H9 (cell line): ENCODE measurements around the gene PATL1. TPM values are rescaled to one million over a fixed set of nuclear protein-coding genes. Genes with fewer than 3 reads are reported as not detected.

Experiments used
- DNase-seq: peaks from one replicate; pipeline ENCODE4 v3.0.0-alpha.2; 2017
- H2AFZ ChIP-seq: one replicate; pipeline ENCODE4 v1.6.1; 2013; ENCODE audit warnings: mild to moderate bottlenecking, low read length, control low read depth, moderate library complexity
- H2AK5ac ChIP-seq: 2 replicates; pipeline ENCODE4 v1.6.1; 2013; ENCODE audit warnings: low read length, control low read depth, mixed read lengths; ENCODE audit not compliant: insufficient read length
- H2BK120ac ChIP-seq: one replicate; pipeline ENCODE4 v1.6.1; 2013; ENCODE audit warnings: low read depth, mild to moderate bottlenecking, low read length, control low read depth, inconsistent platforms; ENCODE audit not compliant: poor library complexity, severe bottlenecking
- H2BK12ac ChIP-seq: 2 replicates; pipeline ENCODE4 v1.6.1; 2013; ENCODE audit warnings: low read length, control low read depth, mixed read lengths, low read depth; ENCODE audit not compliant: insufficient read length
- H2BK15ac ChIP-seq: 2 replicates; pipeline ENCODE4 v1.6.1; 2013; ENCODE audit warnings: low read depth, low read length, control low read depth
- H2BK20ac ChIP-seq: one replicate; pipeline ENCODE4 v1.6.1; 2013; ENCODE audit warnings: low read depth, mild to moderate bottlenecking, low read length, control low read depth, inconsistent platforms; ENCODE audit not compliant: poor library complexity, severe bottlenecking
- H2BK5ac ChIP-seq: 2 replicates; pipeline ENCODE4 v1.6.1; 2013; ENCODE audit warnings: low read length, control low read depth, mixed read lengths; ENCODE audit not compliant: insufficient read length
- H3K14ac ChIP-seq: 2 replicates; pipeline ENCODE4 v1.6.1; 2013; ENCODE audit warnings: low read length, control low read depth; ENCODE audit not compliant: insufficient read depth
- H3K18ac ChIP-seq: 2 replicates; pipeline ENCODE4 v1.6.1; 2013; ENCODE audit warnings: low read depth, mild to moderate bottlenecking, mixed read lengths, low read length, control low read depth; ENCODE audit not compliant: insufficient read length
- H3K23ac ChIP-seq: 2 replicates; pipeline ENCODE4 v1.6.1; 2013; ENCODE audit warnings: low read length, control low read depth, mixed read lengths, low read depth; ENCODE audit not compliant: insufficient read length
- H3K23me2 ChIP-seq: 2 replicates; pipeline ENCODE4 v1.6.1; 2013; ENCODE audit warnings: low read depth, mild to moderate bottlenecking, mixed read lengths, low read length, control low read depth; ENCODE audit not compliant: insufficient read length, poor library complexity, severe bottlenecking
- H3K27ac ChIP-seq: 2 replicates; pipeline ENCODE4 v1.5.1; 2013; ENCODE audit warnings: low read length, control low read depth, mixed read lengths, low read depth; ENCODE audit not compliant: insufficient read length
- H3K27me3 ChIP-seq: 2 replicates; pipeline ENCODE4 v1.6.1; 2013; ENCODE audit warnings: low read length, control low read depth, inconsistent platforms; ENCODE audit not compliant: insufficient read depth
- H3K4ac ChIP-seq: 2 replicates; pipeline ENCODE4 v1.6.1; 2013; ENCODE audit warnings: low read depth, mild to moderate bottlenecking, control low read depth, inconsistent platforms, low read length, moderate library complexity
- H3K4me1 ChIP-seq: 2 replicates; pipeline ENCODE4 v1.6.1; 2013; ENCODE audit warnings: low read length, control low read depth, inconsistent platforms; ENCODE audit not compliant: insufficient read depth
- H3K4me2 ChIP-seq: 2 replicates; pipeline ENCODE4 v1.6.1; 2013; ENCODE audit warnings: low read length, control low read depth, mixed read lengths; ENCODE audit not compliant: insufficient read length, insufficient read depth
- H3K56ac ChIP-seq: 2 replicates; pipeline ENCODE4 v1.6.1; 2013; ENCODE audit warnings: low read depth, mild to moderate bottlenecking, mixed read lengths, low read length, control low read depth; ENCODE audit not compliant: insufficient read length
- H3K79me1 ChIP-seq: 2 replicates; pipeline ENCODE4 v1.6.1; 2013; ENCODE audit warnings: low read depth, mild to moderate bottlenecking, moderate library complexity, low read length, control low read depth, inconsistent platforms; ENCODE audit not compliant: insufficient read depth, poor library complexity, severe bottlenecking
- H3K79me2 ChIP-seq: 2 replicates; pipeline ENCODE4 v1.6.1; 2013; ENCODE audit warnings: low read length, control low read depth, inconsistent platforms; ENCODE audit not compliant: insufficient read depth
- H3K9ac ChIP-seq: 2 replicates; pipeline ENCODE4 v1.6.1; 2013; ENCODE audit warnings: low read length, control low read depth, mixed read lengths; ENCODE audit not compliant: insufficient read length; ENCODE audit errors: extremely low read depth
- H3K9me3 ChIP-seq: one replicate; pipeline ENCODE4 v1.6.1; 2013; ENCODE audit warnings: low read depth, low read length, inconsistent platforms; ENCODE audit not compliant: control insufficient read depth
- H3T11ph ChIP-seq: one replicate; pipeline ENCODE4 v1.6.1; 2013; ENCODE audit warnings: mild to moderate bottlenecking, low read length, control low read depth, inconsistent platforms
- H4K20me1 ChIP-seq: one replicate; pipeline ENCODE4 v1.6.1; 2013; ENCODE audit not compliant: control insufficient read depth, insufficient read length, insufficient read depth
- H4K5ac ChIP-seq: 2 replicates; pipeline ENCODE4 v1.6.1; 2013; ENCODE audit warnings: low read depth, mild to moderate bottlenecking, mixed read lengths, low read length, control low read depth; ENCODE audit not compliant: insufficient read length
- H4K8ac ChIP-seq: replicated peaks from 2 replicates; pipeline ENCODE4 v1.6.1; 2013; ENCODE audit warnings: low read length, control low read depth, mixed read lengths, low read depth; ENCODE audit not compliant: insufficient read length
- H4K91ac ChIP-seq: 2 replicates; pipeline ENCODE4 v1.6.1; 2013; ENCODE audit warnings: low read depth, mild to moderate bottlenecking, moderate library complexity, mixed read lengths, low read length, control low read depth; ENCODE audit not compliant: insufficient read length
- H3K27ac Mint-ChIP-seq, 3 experiments: 2 replicates in 2 of 3; 3 replicates in 1 of 3; pipeline ENCODE4 v1.8.0; 2020 to 2021; ENCODE audit warnings: mixed read lengths in 3 of 3, mild to moderate bottlenecking in 1 of 3, moderate library complexity in 1 of 3
- H3K27me3 Mint-ChIP-seq: 2 replicates; pipeline ENCODE4 v1.8.0; 2021; ENCODE audit warnings: low read depth, mild to moderate bottlenecking, moderate library complexity, mixed read lengths
- H3K36me3 Mint-ChIP-seq, 3 experiments: 2 replicates in 2 of 3; 3 replicates in 1 of 3; pipeline ENCODE4 v1.8.0; 2020 to 2021; ENCODE audit warnings: low read depth in 3 of 3, mixed read lengths in 3 of 3; ENCODE audit not compliant: insufficient read depth in 1 of 3
- H3K4me1 Mint-ChIP-seq, 2 experiments: 2 replicates each; pipeline ENCODE4 v1.8.0; 2020; ENCODE audit warnings: mixed read lengths in 2 of 2
- H3K4me3 Mint-ChIP-seq, 2 experiments: 2 replicates in 1 of 2; 3 replicates in 1 of 2; pipeline ENCODE4 v1.8.0; 2020 to 2021; ENCODE audit warnings: mild to moderate bottlenecking in 2 of 2, mixed read lengths in 2 of 2, moderate library complexity in 1 of 2
- H3K9me3 Mint-ChIP-seq, 2 experiments: 2 replicates in 1 of 2; 3 replicates in 1 of 2; pipeline ENCODE4 v1.8.0; 2020; ENCODE audit warnings: mild to moderate bottlenecking in 2 of 2, mixed read lengths in 2 of 2, moderate library complexity in 1 of 2
- CTCF ChIP-seq: fragments of 200-600 bp; sonication (generic); conservative IDR thresholded peaks from 3 replicates; pipeline ENCODE4 v1.8.0; 2021; ENCODE audit warnings: antibody characterized with exemption, mild to moderate bottlenecking
- WGBS: extraction: QIAGEN DNeasy Blood & Tissue Kit; methylation state at CpG from one replicate; pipeline ENCODE4 v1.1.7; 2013; ENCODE audit warnings: missing lambda C conversion rate, low lambda C conversion rate, mixed read lengths; ENCODE audit not compliant: insufficient read length; ENCODE audit errors: extremely low coverage; 5-methylcytosine and 5-hydroxymethylcytosine counted together
- total RNA-seq: library from RNA; stranded (reverse); gene quantifications from 2 replicates; pipeline ENCODE4 v1.2.1, GENCODE V29; 2021

The PATL1 gene
- total RNA-seq, 1 experiment from 2014 or later: 31.4 TPM

DNA sequence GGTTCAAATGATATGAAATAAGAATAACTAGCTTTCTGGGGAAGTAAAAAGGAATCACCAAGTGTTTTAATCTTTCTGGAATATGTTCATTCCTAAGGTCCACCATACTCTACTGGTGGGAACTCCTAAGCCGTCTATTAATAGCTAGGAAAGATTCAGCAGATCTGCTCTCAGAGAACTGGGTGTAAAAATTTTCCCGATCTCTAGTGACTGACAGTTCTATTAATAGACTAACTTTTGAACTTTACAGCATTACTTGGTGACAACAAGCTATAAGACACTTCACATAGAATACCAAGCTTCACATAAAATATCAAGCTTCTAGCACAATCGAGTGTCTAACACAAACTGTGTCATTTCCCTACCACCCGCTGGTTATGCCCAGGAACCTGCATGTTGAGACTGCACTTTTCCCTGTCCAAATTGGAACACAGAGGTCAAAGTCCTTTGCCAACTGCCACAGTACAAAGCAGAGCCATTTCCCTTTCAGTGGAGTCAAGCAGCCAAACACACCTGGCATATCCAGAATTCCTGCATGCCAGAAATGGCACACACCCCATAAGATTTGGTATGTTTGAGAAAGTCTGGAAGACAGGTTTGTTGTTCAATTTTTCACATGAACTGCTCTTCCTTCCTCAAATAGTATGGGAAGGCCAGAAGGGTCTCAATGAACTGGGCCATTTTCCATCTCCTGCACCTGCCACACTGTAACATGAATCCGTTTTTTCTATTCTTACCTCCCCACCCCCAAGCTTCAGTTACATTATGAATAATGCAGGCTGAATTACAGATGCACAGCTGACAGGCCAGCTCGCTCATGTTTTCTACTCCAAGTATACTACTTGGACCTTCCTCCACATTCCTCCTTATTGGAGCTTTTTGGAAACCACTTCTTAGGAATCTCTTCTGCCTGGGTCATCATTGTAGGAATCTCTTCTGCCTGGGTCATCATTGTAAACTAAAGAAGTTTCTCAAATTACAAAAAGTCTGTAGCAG is 57.0 kb downstream of the PATL1 start:
- Histone ChIP-seq H3K23ac (no peak overlapping the region), H3K9ac (no peak overlapping the region), H4K8ac (no peak overlapping the region), H2BK15ac (no peak overlapping the region), H4K5ac (no peak overlapping the region), H3K4me1 (peaks cover 2% of the 10 kb centered on the region; the same call in 1 of the 2 replicates), H3K14ac (no peak overlapping the region), H3K18ac (no peak overlapping the region), H2BK12ac (no peak overlapping the region), H4K20me1 (no peaks in the 10 kb centered on the region), H3K27me3 (no peaks in the 10 kb centered on the region), H3K23me2 (peaks cover 10% of the 10 kb centered on the region), H3K4ac (no peak overlapping the region), H3K79me2 (peaks cover 16% of the 10 kb centered on the region; the same call in 1 of the 2 replicates), H4K91ac (no peak overlapping the region), H2BK5ac (no peak overlapping the region), H3K4me2 (no peak overlapping the region), H3K79me1 (peaks cover 3% of the 10 kb centered on the region), H3K56ac (no peak overlapping the region), H2AFZ (no peak overlapping the region), H3K27ac (no peak overlapping the region), H3T11ph (no peak overlapping the region), H2AK5ac (no peak overlapping the region), H2BK20ac (no peak overlapping the region), H3K9me3 (no peaks in the 10 kb centered on the region), H2BK120ac (no peak overlapping the region)
- Mint-ChIP-seq H3K27ac (no peak overlapping the region; a peak in 1 of 7 replicates), H3K9me3 (no peaks in the 10 kb centered on the region; a peak in 1 of 5 replicates), H3K27me3 (no peaks in the 10 kb centered on the region), H3K4me3 (no peak overlapping the region), H3K36me3 (peaks cover 18 to 47% (median 43%) of the 10 kb centered on the region in 3 experiments; a peak in 6 of 7 replicates), H3K4me1 (peaks cover 12 to 14% of the 10 kb centered on the region in 2 experiments)
- no peak for DNase-seq
- WGBS: no CpG with 5 or more reads among the region's 6 CpGs
- TF ChIP-seq CTCF: no peak
